GM23338 (cell line): ENCODE measurements around the gene CD2BP2. TPM values are rescaled to one million over a fixed set of nuclear protein-coding genes. Genes with fewer than 3 reads are reported as not detected.

Source experiments
- ATAC-seq: fragments of 200-7000 bp; cut with Tn5 transposase; 3 replicates; pipeline ENCODE4 v1.9.1; 2020
- DNase-seq: peaks from one replicate; pipeline ENCODE4 v3.0.0-alpha.2; 2015; ENCODE audit warnings: low spot score
- H2AFZ ChIP-seq: fragments of 200-600 bp; sonication (generic); 2 replicates; pipeline ENCODE4 v1.8.0; 2016; ENCODE audit warnings: antibody characterized with exemption, mild to moderate bottlenecking, moderate library complexity
- H3F3A ChIP-seq: fragments of 200-600 bp; sonication (generic); replicated peaks from 2 replicates; pipeline ENCODE4 v1.8.0; 2017; ENCODE audit warnings: antibody characterized with exemption, mixed run types, low read depth
- H3K27ac ChIP-seq: fragments of 200-600 bp; sonication (generic); 2 replicates; pipeline ENCODE4 v1.6.1; 2016; ENCODE audit warnings: low read depth
- H3K27me3 ChIP-seq: fragments of 200-600 bp; sonication (generic); 2 replicates; pipeline ENCODE4 v1.8.0; 2016; ENCODE audit warnings: mild to moderate bottlenecking, mixed run types, moderate library complexity; ENCODE audit not compliant: insufficient read depth
- H3K36me3 ChIP-seq: fragments of 200-600 bp; sonication (generic); 2 replicates; pipeline ENCODE4 v1.8.0; 2016; ENCODE audit warnings: mild to moderate bottlenecking; ENCODE audit not compliant: insufficient read depth
- H3K4me1 ChIP-seq: fragments of 200-600 bp; sonication (generic); 2 replicates; pipeline ENCODE4 v1.8.0; 2016; ENCODE audit warnings: mild to moderate bottlenecking, moderate library complexity; ENCODE audit not compliant: insufficient read depth
- H3K4me2 ChIP-seq: fragments of 200-600 bp; sonication (generic); 2 replicates; pipeline ENCODE4 v1.7.1; 2017; ENCODE audit warnings: mixed run types
- H3K4me3 ChIP-seq: fragments of 200-600 bp; sonication (generic); 2 replicates; pipeline ENCODE4 v1.6.1; 2016; ENCODE audit warnings: mixed run types
- H3K79me2 ChIP-seq: fragments of 200-600 bp; sonication (generic); replicated peaks from 2 replicates; pipeline ENCODE4 v1.8.0; 2017; ENCODE audit warnings: mild to moderate bottlenecking; ENCODE audit not compliant: insufficient read depth
- H3K9me2 ChIP-seq: fragments of 200-600 bp; sonication (generic); 2 replicates; pipeline ENCODE4 v1.8.0; 2017; ENCODE audit not compliant: insufficient read depth
- H4K20me1 ChIP-seq: fragments of 200-600 bp; sonication (generic); replicated peaks from 2 replicates; pipeline ENCODE4 v1.8.0; 2017; ENCODE audit warnings: mild to moderate bottlenecking; ENCODE audit not compliant: insufficient read depth
- H3K27ac Mint-ChIP-seq: 2 replicates; pipeline ENCODE4 v1.8.0; 2020; ENCODE audit warnings: inconsistent platforms, mild to moderate bottlenecking, moderate library complexity, mixed read lengths
- H3K27me3 Mint-ChIP-seq: 3 replicates; pipeline ENCODE4 v1.8.0; 2022; ENCODE audit warnings: low read depth, mild to moderate bottlenecking, moderate library complexity, mixed read lengths, inconsistent platforms; ENCODE audit not compliant: insufficient read depth, poor library complexity
- H3K36me3 Mint-ChIP-seq: 3 replicates; pipeline ENCODE4 v1.8.0; 2021; ENCODE audit warnings: low read depth, mild to moderate bottlenecking, inconsistent platforms, moderate library complexity, mixed read lengths
- H3K4me1 Mint-ChIP-seq: 3 replicates; pipeline ENCODE4 v1.8.0; 2020; ENCODE audit warnings: mild to moderate bottlenecking, inconsistent platforms, mixed read lengths
- H3K4me3 Mint-ChIP-seq: 3 replicates; pipeline ENCODE4 v1.8.0; 2021; ENCODE audit warnings: moderate library complexity, mild to moderate bottlenecking, inconsistent platforms, mixed read lengths
- H3K9me3 Mint-ChIP-seq: 3 replicates; pipeline ENCODE4 v1.8.0; 2020; ENCODE audit warnings: moderate library complexity, mild to moderate bottlenecking, inconsistent platforms, mixed read lengths
- CREB1 ChIP-seq: fragments of 250-450 bp; sonication (Bioruptor Pico); IDR thresholded peaks from 2 replicates; pipeline ENCODE4 v1.5.0; 2020; ENCODE audit warnings: low read depth, mild to moderate bottlenecking, moderate library complexity
- CTCF ChIP-seq, 2 experiments: fragments of 200-600 bp in 1 of 2; sonication (generic) in 1 of 2; conservative IDR thresholded peaks; 2 replicates each; pipeline versions ENCODE4 v1.5.1 to v1.6.1; 2016 to 2017; ENCODE audit warnings: antibody characterized with exemption in 2 of 2, low read depth in 2 of 2, mild to moderate bottlenecking in 2 of 2, moderate library complexity in 1 of 2
- ETS1 ChIP-seq: IDR thresholded peaks from 2 replicates; pipeline ENCODE4 v1.6.1; 2016; ENCODE audit warnings: antibody characterized with exemption
- EZH2 ChIP-seq: fragments of 200-600 bp; sonication (generic); IDR thresholded peaks from one replicate; pipeline ENCODE4 v1.8.0; 2017; ENCODE audit warnings: antibody characterized with exemption, mild to moderate bottlenecking, low read depth; ENCODE audit not compliant: unreplicated experiment
- EZH2phosphoT487 ChIP-seq: fragments of 200-600 bp; sonication (generic); IDR thresholded peaks from one replicate; pipeline ENCODE4 v1.8.1; 2018; ENCODE audit warnings: antibody characterized with exemption; ENCODE audit not compliant: unreplicated experiment
- ZNF114 ChIP-seq: fragments of 250-450 bp; sonication (Bioruptor Pico); IDR thresholded peaks from 2 replicates; pipeline ENCODE4 v1.5.0; 2020; ENCODE audit warnings: mild to moderate bottlenecking, moderate library complexity
- ZNF331 ChIP-seq: fragments of 250-450 bp; sonication (Bioruptor Pico); IDR thresholded peaks from 2 replicates; pipeline ENCODE4 v1.5.0; 2020; ENCODE audit warnings: low read depth, mild to moderate bottlenecking, moderate library complexity
- polyA plus RNA-seq: library from polyadenylated mRNA; unstranded; fragments of >200 nt; fragmentation: Nextera tagmentation; extraction: Ambion mirVana; gene quantifications from 2 replicates; pipeline ENCODE4 v1.2.1, GENCODE V29; 2016
- total RNA-seq: library from RNA; depleted of rRNA; stranded (reverse); fragments of >200 nt; shearing (Covaris generic); gene quantifications from 2 replicates; pipeline ENCODE4 v1.2.3, GENCODE V29; 2014

Gene CD2BP2
- total and polyA plus RNA-seq, 2 experiments from 2014 or later = 23.1 to 38.7 TPM

- TF ChIP-seq CTCF (conservative IDR thresholded peaks at IDR 0.05; ENCODE audit: low read depth in 2 of 2) = no peak
These were observed 1.5 kb downstream of the CD2BP2 start (continued) for GRCh38 chr16:30353438-30354129.

- H3K36me3 ChIP-seq = peaks cover 7% of the 10 kb centered on the region; the same call in 1 of the 2 replicates
- no peaks in the 10 kb centered on the region for H4K20me1 ChIP-seq
- no peak overlapping the region for H3K4me2 ChIP-seq
- H3K27ac Mint-ChIP-seq = no peak overlapping the region
- no peaks in the 10 kb centered on the region for H3K9me2 ChIP-seq
- 0 out of 2 replicates have a peak, but pooled peaks cover 12% of the 10 kb centered on the region for H3F3A ChIP-seq
- TF ChIP-seq CTCF (conservative IDR thresholded peaks at IDR 0.05; ENCODE audit: low read depth in 2 of 2) (peak; percentile 25 to 30; a peak in 2 of 4 replicates), ZNF331 (no peak)
- no peak overlapping the region for H3K4me3 ChIP-seq
- H3K9me3 Mint-ChIP-seq = peaks cover 4% of the 10 kb centered on the region; the same call in 2 of the 3 replicates
- no peaks in the 10 kb centered on the region for H3K27me3 ChIP-seq
- peaks cover 58% of the 10 kb centered on the region for H3K36me3 Mint-ChIP-seq
- peaks cover 16% of the 10 kb centered on the region for H3K79me2 ChIP-seq
- peaks cover 21% of the 10 kb centered on the region for H3K4me1 Mint-ChIP-seq
- H3K27ac ChIP-seq = no peak overlapping the region
- peaks cover 18% of the 10 kb centered on the region for H3K27me3 Mint-ChIP-seq
- H2AFZ ChIP-seq = no peak overlapping the region
- peak overlapping the region; percentile 62; the same call in 2 of the 3 replicates for H3K4me3 Mint-ChIP-seq
- H3K4me1 ChIP-seq = peaks cover 3% of the 10 kb centered on the region; the same call in 1 of the 2 replicates
- DNase-seq = peak; percentile 41
- no peak for ATAC-seq
These were observed 2.4 kb downstream of the CD2BP2 start for GRCh38 chr16:30352488-30353401.

GRCh38 chr16:30351586-30352419 lies 3.3 kb downstream of the CD2BP2 start:
- ATAC-seq = no peak
- Histone ChIP-seq H3K4me3 (no peak overlapping the region), H3K4me1 (peaks cover 3% of the 10 kb centered on the region; the same call in 1 of the 2 replicates), H3K27me3 (no peaks in the 10 kb centered on the region), H4K20me1 (no peaks in the 10 kb centered on the region), H3K9me2 (no peaks in the 10 kb centered on the region), H2AFZ (no peak overlapping the region), H3K79me2 (peaks cover 16% of the 10 kb centered on the region), H3K36me3 (peaks cover 7% of the 10 kb centered on the region; the same call in 1 of the 2 replicates), H3F3A (0 out of 2 replicates have a peak, but pooled peaks cover 12% of the 10 kb centered on the region), H3K27ac (no peak overlapping the region), H3K4me2 (no peak overlapping the region)
- Mint-ChIP-seq H3K27ac (no peak overlapping the region), H3K9me3 (peaks cover 4% of the 10 kb centered on the region; the same call in 2 of the 3 replicates), H3K4me3 (no peak overlapping the region; the same call in 2 of the 3 replicates), H3K36me3 (peaks cover 53% of the 10 kb centered on the region), H3K4me1 (peaks cover 12% of the 10 kb centered on the region), H3K27me3 (peaks cover 18% of the 10 kb centered on the region)
- DNase-seq = no peak
- TF ChIP-seq EZH2phosphoT487 = no peak
- TF ChIP-seq ZNF114 (CRISPR knock-in tag) = no peak
- no peak for TF ChIP-seq ETS1
- no peak for TF ChIP-seq EZH2
- no peak for TF ChIP-seq CREB1 (CRISPR knock-in tag)
